Measurements from ENCODE around the gene MAGEF1.
A peak's percentile ranks its signal among the peaks of the same experiment; 100 is the strongest.

The MAGEF1 gene

GRCh38 chr3:184725176-184725719 lies 13.4 kb upstream of the MAGEF1 start:
- DNase-seq (ENCODE audit: low read depth), result no peak

GRCh38 chr3:184724699-184725098 lies 12.8 kb upstream of the MAGEF1 start:
- DNase-seq (ENCODE audit: low read depth), result no peak

- no peak for DNase-seq (ENCODE audit: low read depth)
These were observed 7.8 kb upstream of the MAGEF1 start for GRCh38 chr3:184719709-184720108.

GRCh38 chr3:184718431-184718830 lies 6.6 kb upstream of the MAGEF1 start:
- DNase-seq (ENCODE audit: low read depth), result no peak

GRCh38 chr3:184717399-184717983 lies 5.6 kb upstream of the MAGEF1 start:
- DNase-seq (ENCODE audit: low read depth), result no peak

GRCh38 chr3:184716622-184717398 lies 4.9 kb upstream of the MAGEF1 start:
- DNase-seq (ENCODE audit: low read depth), result peak; percentile 47

GRCh38 chr3:184715943-184716621 lies 4.2 kb upstream of the MAGEF1 start:
- no peak for DNase-seq (ENCODE audit: low read depth)

- no peak for DNase-seq (ENCODE audit: low read depth)
These were observed 1.7 kb upstream of the MAGEF1 start for GRCh38 chr3:184713521-184713920.

GRCh38 chr3:184713040-184713355 lies 1.1 kb upstream of the MAGEF1 start:
- no peak for DNase-seq (ENCODE audit: low read depth)

GRCh38 chr3:184712248-184713039 lies 580 bp upstream of the MAGEF1 start:
- no peak for DNase-seq (ENCODE audit: low read depth)

GRCh38 chr3:184710870-184711492 lies 883 bp downstream of the MAGEF1 start:
- peak; percentile 33 for DNase-seq (ENCODE audit: low read depth)

GRCh38 chr3:184703657-184704056 lies 8.2 kb downstream of the MAGEF1 start:
- DNase-seq (ENCODE audit: low read depth), result no peak

GRCh38 chr3:184700759-184701158 lies 11.1 kb downstream of the MAGEF1 start:
- no peak for DNase-seq (ENCODE audit: low read depth)

GRCh38 chr3:184697845-184698244 lies 14.0 kb downstream of the MAGEF1 start:
- DNase-seq (ENCODE audit: low read depth), result no peak

- no peak for DNase-seq (ENCODE audit: low read depth)
These were observed 15.2 kb downstream of the MAGEF1 start for GRCh38 chr3:184696697-184697096.

- no peak for DNase-seq (ENCODE audit: low read depth)
These were observed 17.1 kb downstream of the MAGEF1 start for GRCh38 chr3:184694716-184695115.

GRCh38 chr3:184694133-184694665 lies 17.7 kb downstream of the MAGEF1 start:
- no peak for DNase-seq (ENCODE audit: low read depth)

GRCh38 chr3:184693011-184693975 lies 18.6 kb downstream of the MAGEF1 start:
- no peak for DNase-seq (ENCODE audit: low read depth)

- DNase-seq (ENCODE audit: low read depth), result no peak
These were observed 20.2 kb downstream of the MAGEF1 start for GRCh38 chr3:184691397-184692231.

Data from ELR (cell line).